ENCODE data around the gene CELSR1.

- TF ChIP-seq CTCF (conservative IDR thresholded peaks at IDR 0.05) (no peak), EZH2 (IDR thresholded peaks at IDR 0.05; ENCODE audit: low read depth) (no peak)
Measured at GRCh38 chr22:46580940-46581537, 43.6 kb upstream of the CELSR1 start.
